Measurements from ENCODE around the gene GMIP.

GMIP gene

DNA sequence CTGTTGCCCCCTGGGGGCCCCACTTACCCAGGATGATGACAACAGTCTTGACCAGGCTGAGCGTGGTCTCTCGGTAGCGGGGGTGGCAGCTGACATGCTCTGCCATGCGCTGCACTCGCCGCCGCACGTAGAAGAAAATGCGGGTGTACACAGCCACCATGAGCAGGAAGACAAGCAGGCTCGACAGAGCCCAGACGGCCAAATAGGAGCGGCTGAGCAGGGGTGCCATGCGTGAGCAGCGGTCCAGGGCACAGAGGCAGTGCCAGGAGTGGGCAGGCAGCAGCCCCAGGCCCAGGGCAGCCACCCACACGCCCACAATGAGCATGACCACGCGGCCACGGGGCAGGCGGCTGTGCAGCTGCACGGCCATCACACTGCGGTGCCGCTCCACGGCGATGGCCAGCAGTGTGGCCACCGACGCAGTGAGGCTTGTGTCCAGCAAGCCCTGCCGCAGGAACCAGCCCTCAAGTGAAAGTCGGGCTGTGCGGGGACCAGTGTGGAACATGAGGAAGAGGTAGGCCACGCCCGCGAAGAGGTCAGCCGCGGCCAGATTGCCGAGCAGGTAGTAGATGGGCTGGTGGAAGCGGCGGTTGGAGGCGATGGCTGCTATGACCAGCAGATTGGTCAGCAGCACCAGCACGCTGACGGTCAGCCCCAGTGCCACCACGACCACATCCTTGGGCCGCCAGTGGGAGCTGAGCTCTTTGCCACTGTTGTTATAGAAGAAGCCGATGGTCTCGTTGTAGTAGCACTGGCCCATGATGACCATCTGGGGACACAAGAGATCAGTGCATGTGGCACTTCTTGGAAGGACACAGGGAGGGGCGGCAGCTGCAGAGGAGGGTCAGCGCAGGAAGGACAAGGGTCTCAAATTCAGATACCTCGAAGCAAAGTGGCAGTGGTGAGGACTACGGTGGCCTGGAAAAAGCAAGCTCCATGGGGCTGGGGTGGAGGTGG lies 16.7 kb downstream of the GMIP start:
- no CpG with 5 or more reads among the region's 48 CpGs for WGBS, 2 donors (ENCODE audit: extremely low coverage in 2 of 2, insufficient read length in 2 of 2, insufficient replicate concordance in 1 of 2)
- Histone ChIP-seq H3K23ac (ENCODE audit: low read depth, low read length, poor library complexity) (peak overlapping the region; percentile 66), H3K9me3 (replicated peaks in 1 of 2; ENCODE audit: control insufficient read depth in 2 of 2, insufficient read depth in 1 of 2, low read depth in 1 of 2, low read length in 2 of 2) (peaks cover 0 to 3% of the 10 kb centered on the region in 2 donors), H2AK5ac (ENCODE audit: low read depth, low read length) (peak overlapping the region; percentile 97), H2BK15ac (ENCODE audit: low read length) (peak overlapping the region; percentile 62), H3K36me3 (replicated peaks in 1 of 2; ENCODE audit: control insufficient read depth in 2 of 2, insufficient read depth in 2 of 2, low read length in 2 of 2) (peaks cover 20 to 21% of the 10 kb centered on the region in 2 donors), H3K27me3 (ENCODE audit: control insufficient read depth in 3 of 3, insufficient read depth in 3 of 3, low read depth in 1 of 3, low read length in 3 of 3) (no peaks in the 10 kb centered on the region), H3K4ac (ENCODE audit: low read length) (peak overlapping the region; percentile 1), H2AFZ (ENCODE audit: low read length) (no peak overlapping the region), H3K79me1 (ENCODE audit: low read depth, low read length) (peaks cover 13% of the 10 kb centered on the region), H3K9ac (ENCODE audit: low read depth, low read length, poor library complexity) (peak overlapping the region; percentile 91), H3K14ac (ENCODE audit: low read length) (no peak overlapping the region), H4K8ac (ENCODE audit: low read depth, low read length) (peak overlapping the region; percentile 6), H2BK5ac (ENCODE audit: low read length) (no peak overlapping the region), H3K4me3 (ENCODE audit: low read length in 2 of 2) (peak overlapping the region in 1 of 2 donors; percentile 97), H2BK120ac (ENCODE audit: low read depth, low read length) (peak overlapping the region; percentile 55), H3K27ac (replicated peaks; ENCODE audit: low read length) (no peak overlapping the region), H2BK12ac (ENCODE audit: low read length) (peak overlapping the region; percentile 11), H3K4me1 (ENCODE audit: control insufficient read depth in 2 of 2, insufficient read depth in 1 of 2, low read depth in 1 of 2, low read length in 2 of 2) (peaks cover 0 to 15% of the 10 kb centered on the region in 2 donors), H3K18ac (ENCODE audit: low read length) (peak overlapping the region; percentile 49), H3K4me2 (ENCODE audit: insufficient read depth, low read length, poor library complexity, severe bottlenecking) (peak overlapping the region; percentile 96), H4K91ac (ENCODE audit: low read depth, low read length, poor library complexity) (no peak overlapping the region)
- no peak for DNase-seq (ENCODE audit: low spot score)

DNA sequence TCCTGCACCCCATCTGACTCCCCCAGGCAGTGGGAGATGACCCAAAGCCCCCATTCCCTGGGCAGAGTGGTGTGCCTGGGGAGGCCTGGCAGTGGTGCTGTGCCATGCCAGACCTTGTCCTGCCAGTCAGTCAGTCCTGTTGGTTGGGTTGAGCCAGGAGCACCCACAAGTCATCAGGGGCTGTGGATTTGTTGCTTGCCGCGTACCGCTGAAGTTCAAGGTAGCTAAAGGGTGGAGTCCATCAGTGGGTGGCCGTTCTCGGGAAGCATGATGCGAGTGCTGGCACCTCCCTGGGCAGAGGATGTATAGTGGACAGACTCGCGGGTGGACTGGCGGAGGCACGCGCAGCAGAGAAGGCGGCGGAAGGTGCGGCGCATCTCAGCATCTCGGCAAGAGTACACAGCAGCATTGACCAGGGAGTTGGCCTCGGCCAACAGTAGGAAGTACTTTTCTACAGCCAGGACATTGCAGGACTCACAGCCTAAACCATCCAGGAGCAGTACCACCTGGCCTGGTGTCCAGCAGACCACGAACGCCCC lies 19.4 kb downstream of the GMIP start:
- no peak overlapping the region for H2BK15ac ChIP-seq (ENCODE audit: low read length)
- no peak overlapping the region for H3K4me3 ChIP-seq (ENCODE audit: low read length in 2 of 2)
- no peak overlapping the region for H4K8ac ChIP-seq (ENCODE audit: low read depth, low read length)
- no peak overlapping the region for H3K4me2 ChIP-seq (ENCODE audit: insufficient read depth, low read length, poor library complexity, severe bottlenecking)
- no CpG with 5 or more reads among the region's 19 CpGs for WGBS, 2 donors (ENCODE audit: extremely low coverage in 2 of 2, insufficient read length in 2 of 2, insufficient replicate concordance in 1 of 2)
- peaks cover 4 to 18% of the 10 kb centered on the region in 2 donors for H3K4me1 ChIP-seq (ENCODE audit: control insufficient read depth in 2 of 2, insufficient read depth in 1 of 2, low read depth in 1 of 2, low read length in 2 of 2)
- H2BK5ac ChIP-seq (ENCODE audit: low read length) = no peak overlapping the region
- no peak overlapping the region for H3K18ac ChIP-seq (ENCODE audit: low read length)
- peak overlapping the region; percentile 38 for H3K23ac ChIP-seq (ENCODE audit: low read depth, low read length, poor library complexity)
- no peak overlapping the region for H3K27ac ChIP-seq (replicated peaks; ENCODE audit: low read length)
- no peak overlapping the region for H2BK12ac ChIP-seq (ENCODE audit: low read length)
- H3K9me3 ChIP-seq (replicated peaks in 1 of 2; ENCODE audit: control insufficient read depth in 2 of 2, insufficient read depth in 1 of 2, low read depth in 1 of 2, low read length in 2 of 2) = peaks cover 0 to 3% of the 10 kb centered on the region in 2 donors
- H2AK5ac ChIP-seq (ENCODE audit: low read depth, low read length) = no peak overlapping the region
- DNase-seq (ENCODE audit: low spot score) = no peak
- H2AFZ ChIP-seq (ENCODE audit: low read length) = no peak overlapping the region
- H3K79me1 ChIP-seq (ENCODE audit: low read depth, low read length) = peaks cover 13% of the 10 kb centered on the region
- no peaks in the 10 kb centered on the region for H3K27me3 ChIP-seq (ENCODE audit: control insufficient read depth in 3 of 3, insufficient read depth in 3 of 3, low read depth in 1 of 3, low read length in 3 of 3)
- peaks cover 0 to 17% of the 10 kb centered on the region in 2 donors for H3K36me3 ChIP-seq (replicated peaks in 1 of 2; ENCODE audit: control insufficient read depth in 2 of 2, insufficient read depth in 2 of 2, low read length in 2 of 2)
- no peak overlapping the region for H3K9ac ChIP-seq (ENCODE audit: low read depth, low read length, poor library complexity)
- H3K4ac ChIP-seq (ENCODE audit: low read length) = no peak overlapping the region
- H2BK120ac ChIP-seq (ENCODE audit: low read depth, low read length) = no peak overlapping the region
- no peak overlapping the region for H3K14ac ChIP-seq (ENCODE audit: low read length)
- H4K91ac ChIP-seq (ENCODE audit: low read depth, low read length, poor library complexity) = no peak overlapping the region

DNA sequence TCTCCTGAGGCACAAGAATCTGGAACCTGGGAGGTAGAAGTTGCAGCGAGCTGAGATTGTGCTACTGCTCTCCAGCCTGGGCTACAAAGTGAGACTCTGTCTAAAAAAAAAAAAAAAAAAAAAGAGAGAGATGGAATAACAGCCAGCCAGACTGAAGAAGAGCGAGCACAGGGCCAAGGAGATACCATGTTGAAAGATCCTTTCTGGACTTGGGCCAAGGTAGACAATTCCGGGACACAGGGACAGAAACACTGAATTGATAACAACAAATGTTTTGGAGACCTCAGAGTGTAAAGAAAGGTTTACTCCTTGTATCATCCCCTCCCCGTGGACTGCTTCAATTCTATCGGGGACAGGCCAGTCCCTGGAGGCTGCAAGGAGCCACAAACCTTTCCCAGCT lies 20.1 kb downstream of the GMIP start:
- no peak overlapping the region for H2AFZ ChIP-seq (ENCODE audit: low read length)
- peaks cover 0 to 17% of the 10 kb centered on the region in 2 donors for H3K36me3 ChIP-seq (replicated peaks in 1 of 2; ENCODE audit: control insufficient read depth in 2 of 2, insufficient read depth in 2 of 2, low read length in 2 of 2)
- no CpG with 5 or more reads among the region's 5 CpGs for WGBS, 2 donors (ENCODE audit: extremely low coverage in 2 of 2, insufficient read length in 2 of 2, insufficient replicate concordance in 1 of 2)
- H3K9ac ChIP-seq (ENCODE audit: low read depth, low read length, poor library complexity) = no peak overlapping the region
- no peak overlapping the region for H2BK120ac ChIP-seq (ENCODE audit: low read depth, low read length)
- no peak overlapping the region for H3K23ac ChIP-seq (ENCODE audit: low read depth, low read length, poor library complexity)
- no peak overlapping the region for H4K91ac ChIP-seq (ENCODE audit: low read depth, low read length, poor library complexity)
- no peak overlapping the region for H3K18ac ChIP-seq (ENCODE audit: low read length)
- no peaks in the 10 kb centered on the region for H3K27me3 ChIP-seq (ENCODE audit: control insufficient read depth in 3 of 3, insufficient read depth in 3 of 3, low read depth in 1 of 3, low read length in 3 of 3)
- H2BK12ac ChIP-seq (ENCODE audit: low read length) = no peak overlapping the region
- H2BK15ac ChIP-seq (ENCODE audit: low read length) = no peak overlapping the region
- H3K4me2 ChIP-seq (ENCODE audit: insufficient read depth, low read length, poor library complexity, severe bottlenecking) = no peak overlapping the region
- peaks cover 13% of the 10 kb centered on the region for H3K79me1 ChIP-seq (ENCODE audit: low read depth, low read length)
- H2AK5ac ChIP-seq (ENCODE audit: low read depth, low read length) = no peak overlapping the region
- no peak overlapping the region for H3K4me3 ChIP-seq (ENCODE audit: low read length in 2 of 2)
- H3K14ac ChIP-seq (ENCODE audit: low read length) = no peak overlapping the region
- no peaks in the 10 kb centered on the region for H3K9me3 ChIP-seq (replicated peaks in 1 of 2; ENCODE audit: control insufficient read depth in 2 of 2, insufficient read depth in 1 of 2, low read depth in 1 of 2, low read length in 2 of 2)
- H3K4me1 ChIP-seq (ENCODE audit: control insufficient read depth in 2 of 2, insufficient read depth in 1 of 2, low read depth in 1 of 2, low read length in 2 of 2) = peaks cover 5 to 18% of the 10 kb centered on the region in 2 donors
- no peak overlapping the region for H3K27ac ChIP-seq (replicated peaks; ENCODE audit: low read length)
- H3K4ac ChIP-seq (ENCODE audit: low read length) = no peak overlapping the region
- no peak overlapping the region for H2BK5ac ChIP-seq (ENCODE audit: low read length)
- H4K8ac ChIP-seq (ENCODE audit: low read depth, low read length) = no peak overlapping the region
- DNase-seq (ENCODE audit: low spot score) = no peak

DNA sequence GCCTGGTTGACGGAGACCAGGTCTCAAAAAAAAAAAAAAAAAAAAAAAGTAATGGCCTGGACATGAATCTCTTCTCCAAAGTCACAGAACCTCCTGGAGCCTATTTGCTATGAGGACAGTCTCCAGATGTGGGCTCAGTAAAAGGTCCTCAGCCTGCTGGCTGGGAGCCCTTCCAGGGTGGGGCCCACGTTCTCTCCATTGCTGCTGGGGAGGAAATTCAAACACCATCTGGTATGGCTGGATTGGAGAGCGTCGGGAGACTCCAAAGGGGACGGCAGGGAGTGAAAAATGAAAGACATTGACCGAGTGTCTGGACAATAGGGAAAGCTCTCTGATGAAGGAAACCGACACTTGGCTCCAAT lies 23.6 kb downstream of the GMIP start:
- Histone ChIP-seq H3K4ac (ENCODE audit: low read length) (no peak overlapping the region), H3K27me3 (ENCODE audit: control insufficient read depth in 3 of 3, insufficient read depth in 3 of 3, low read depth in 1 of 3, low read length in 3 of 3) (no peaks in the 10 kb centered on the region), H2BK15ac (ENCODE audit: low read length) (no peak overlapping the region), H2BK12ac (ENCODE audit: low read length) (no peak overlapping the region), H3K23ac (ENCODE audit: low read depth, low read length, poor library complexity) (no peak overlapping the region), H3K9me3 (replicated peaks in 1 of 2; ENCODE audit: control insufficient read depth in 2 of 2, insufficient read depth in 1 of 2, low read depth in 1 of 2, low read length in 2 of 2) (no peaks in the 10 kb centered on the region), H4K91ac (ENCODE audit: low read depth, low read length, poor library complexity) (no peak overlapping the region), H3K4me3 (ENCODE audit: low read length in 2 of 2) (peak overlapping the region in 1 of 2 donors; percentile 52), H4K8ac (ENCODE audit: low read depth, low read length) (no peak overlapping the region), H3K4me2 (ENCODE audit: insufficient read depth, low read length, poor library complexity, severe bottlenecking) (no peak overlapping the region), H3K36me3 (replicated peaks in 1 of 2; ENCODE audit: control insufficient read depth in 2 of 2, insufficient read depth in 2 of 2, low read length in 2 of 2) (peaks cover 0 to 12% of the 10 kb centered on the region in 2 donors), H2AFZ (ENCODE audit: low read length) (no peak overlapping the region), H2BK120ac (ENCODE audit: low read depth, low read length) (no peak overlapping the region), H3K79me1 (ENCODE audit: low read depth, low read length) (no peaks in the 10 kb centered on the region), H3K4me1 (ENCODE audit: control insufficient read depth in 2 of 2, insufficient read depth in 1 of 2, low read depth in 1 of 2, low read length in 2 of 2) (peaks cover 5% of the 10 kb centered on the region in 2 donors), H3K9ac (ENCODE audit: low read depth, low read length, poor library complexity) (no peak overlapping the region), H2BK5ac (ENCODE audit: low read length) (no peak overlapping the region), H3K18ac (ENCODE audit: low read length) (no peak overlapping the region), H2AK5ac (ENCODE audit: low read depth, low read length) (no peak overlapping the region), H3K14ac (ENCODE audit: low read length) (no peak overlapping the region), H3K27ac (replicated peaks; ENCODE audit: low read length) (no peak overlapping the region)
- DNase-seq (ENCODE audit: low spot score) = no peak
- no CpG with 5 or more reads among the region's 7 CpGs for WGBS, 2 donors (ENCODE audit: extremely low coverage in 2 of 2, insufficient read length in 2 of 2, insufficient replicate concordance in 1 of 2)

All from neuronal stem cell (in vitro differentiated cells).